ENCODE data around the gene PANK2. TPM values are rescaled to one million over a fixed set of nuclear protein-coding genes. Genes with fewer than 3 reads are reported as not detected.

Gene PANK2
- total RNA-seq, 1 donor from 2014 or later = 41.9 TPM

DNA sequence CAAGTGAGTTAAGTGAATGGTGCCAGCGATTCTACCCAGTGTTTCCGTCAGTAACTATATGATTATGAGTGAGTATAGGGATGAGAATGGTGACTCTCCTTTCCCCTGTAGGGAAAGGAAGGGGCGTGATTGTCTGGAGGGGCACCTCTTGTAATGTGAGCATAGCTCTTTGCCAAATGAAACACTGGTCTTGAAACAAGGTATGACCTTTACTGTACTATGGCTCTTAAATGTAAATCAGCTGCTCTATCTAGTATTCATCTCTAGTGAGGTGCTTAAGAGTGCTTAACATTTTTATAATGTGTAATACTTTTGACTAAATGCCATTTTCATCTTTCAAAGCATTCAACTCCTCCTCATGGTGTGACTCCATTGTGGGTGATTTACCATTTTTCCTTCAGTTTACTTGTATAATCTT is 11.0 kb downstream of the PANK2 start:
- no peaks in the 10 kb centered on the region for H3K36me3 Mint-ChIP-seq (ENCODE audit: unreplicated experiment)
- H3K4me1 Mint-ChIP-seq (ENCODE audit: unreplicated experiment) = peaks cover 67% of the 10 kb centered on the region
- TF ChIP-seq, protein P1, sequence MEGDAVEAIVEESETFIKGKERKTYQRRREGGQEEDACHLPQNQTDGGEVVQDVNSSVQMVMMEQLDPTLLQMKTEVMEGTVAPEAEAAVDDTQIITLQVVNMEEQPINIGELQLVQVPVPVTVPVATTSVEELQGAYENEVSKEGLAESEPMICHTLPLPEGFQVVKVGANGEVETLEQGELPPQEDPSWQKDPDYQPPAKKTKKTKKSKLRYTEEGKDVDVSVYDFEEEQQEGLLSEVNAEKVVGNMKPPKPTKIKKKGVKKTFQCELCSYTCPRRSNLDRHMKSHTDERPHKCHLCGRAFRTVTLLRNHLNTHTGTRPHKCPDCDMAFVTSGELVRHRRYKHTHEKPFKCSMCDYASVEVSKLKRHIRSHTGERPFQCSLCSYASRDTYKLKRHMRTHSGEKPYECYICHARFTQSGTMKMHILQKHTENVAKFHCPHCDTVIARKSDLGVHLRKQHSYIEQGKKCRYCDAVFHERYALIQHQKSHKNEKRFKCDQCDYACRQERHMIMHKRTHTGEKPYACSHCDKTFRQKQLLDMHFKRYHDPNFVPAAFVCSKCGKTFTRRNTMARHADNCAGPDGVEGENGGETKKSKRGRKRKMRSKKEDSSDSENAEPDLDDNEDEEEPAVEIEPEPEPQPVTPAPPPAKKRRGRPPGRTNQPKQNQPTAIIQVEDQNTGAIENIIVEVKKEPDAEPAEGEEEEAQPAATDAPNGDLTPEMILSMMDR (IDR thresholded peaks at IDR 0.05) = no peak
- H3K27me3 Mint-ChIP-seq (ENCODE audit: unreplicated experiment) = no peaks in the 10 kb centered on the region
- no peak for DNase-seq (ENCODE audit: extremely low spot score, unreplicated experiment)
- peak overlapping the region; percentile 58 for H3K27ac Mint-ChIP-seq (ENCODE audit: unreplicated experiment)
- no peaks in the 10 kb centered on the region for H3K9me3 Mint-ChIP-seq (ENCODE audit: unreplicated experiment)
- no peak overlapping the region for H3K4me3 Mint-ChIP-seq (ENCODE audit: unreplicated experiment)

DNA sequence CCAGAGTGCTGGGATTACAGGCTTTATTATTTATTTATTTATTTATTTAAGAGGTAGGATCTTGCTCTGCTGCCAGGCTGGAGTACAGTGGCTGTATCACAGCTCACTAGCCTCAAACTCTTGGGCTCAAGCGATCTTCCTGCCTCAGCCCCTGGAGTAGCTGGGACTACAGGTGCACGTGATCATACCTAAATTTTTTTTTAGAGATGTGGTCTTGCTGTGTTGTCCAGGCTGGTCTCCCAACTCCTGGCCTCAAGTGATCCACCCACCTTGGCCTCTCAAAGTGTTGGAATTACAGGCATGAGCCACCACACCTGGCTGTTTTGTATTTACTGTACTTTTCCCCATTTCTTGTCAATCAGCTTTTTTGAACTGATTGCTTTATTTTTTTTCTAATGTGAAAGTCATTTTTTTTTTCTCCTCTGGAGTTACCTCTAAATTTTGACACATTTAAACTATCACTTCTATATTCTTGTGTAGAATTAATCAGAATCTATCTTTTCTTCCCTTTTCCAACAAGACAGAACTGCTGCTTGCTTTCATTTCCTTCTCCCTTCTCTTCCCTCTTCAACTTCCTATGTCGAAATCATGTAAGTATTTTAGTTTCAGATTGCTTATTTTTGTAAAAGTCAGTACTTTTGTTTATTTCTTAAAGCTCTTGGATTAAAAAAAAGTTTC is 12.0 kb downstream of the PANK2 start:
- no peaks in the 10 kb centered on the region for H3K36me3 Mint-ChIP-seq (ENCODE audit: unreplicated experiment)
- H3K4me3 Mint-ChIP-seq (ENCODE audit: unreplicated experiment) = peak overlapping the region; percentile 41
- no peak for DNase-seq (ENCODE audit: extremely low spot score, unreplicated experiment)
- H3K27ac Mint-ChIP-seq (ENCODE audit: unreplicated experiment) = peak overlapping the region; percentile 72
- peaks cover 65% of the 10 kb centered on the region for H3K4me1 Mint-ChIP-seq (ENCODE audit: unreplicated experiment)
- H3K9me3 Mint-ChIP-seq (ENCODE audit: unreplicated experiment) = no peaks in the 10 kb centered on the region
- TF ChIP-seq, protein P1 (IDR thresholded peaks at IDR 0.05) = no peak
- H3K27me3 Mint-ChIP-seq (ENCODE audit: unreplicated experiment) = no peaks in the 10 kb centered on the region

DNA sequence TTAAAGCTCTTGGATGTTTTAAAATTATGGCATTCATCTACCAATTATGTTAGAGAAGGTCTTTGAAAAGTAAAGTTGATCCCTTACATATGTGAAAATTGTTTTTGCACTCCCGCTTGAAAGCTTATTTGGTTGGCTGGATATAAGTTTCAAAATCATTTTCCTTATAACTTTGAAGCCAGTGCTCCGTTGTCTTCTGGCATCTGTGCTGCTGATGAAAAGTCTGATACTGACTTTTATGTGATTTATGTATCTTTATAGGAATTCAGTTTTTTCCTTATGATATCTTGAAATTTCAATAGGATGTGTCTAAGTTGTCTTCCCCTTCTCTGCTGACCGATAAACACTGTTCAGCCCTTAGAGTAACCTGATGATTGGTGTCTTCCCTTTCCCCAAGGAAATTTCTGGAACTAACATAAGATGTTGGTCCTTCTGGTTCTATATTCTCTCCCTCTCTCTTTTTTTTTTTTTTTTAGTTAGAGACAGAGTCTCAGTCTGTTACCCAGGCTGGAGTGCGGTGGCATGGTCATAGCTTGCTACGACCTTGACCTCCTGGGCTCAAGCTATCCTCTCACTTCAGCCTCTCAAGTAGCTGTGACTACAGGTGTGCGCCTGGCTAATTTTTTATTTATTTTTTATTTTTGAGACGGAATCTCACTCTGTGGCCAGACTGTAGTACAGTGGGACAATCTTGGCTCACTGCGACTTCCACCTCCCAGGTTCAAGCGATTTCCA is 12.7 kb downstream of the PANK2 start:
- Mint-ChIP-seq H3K27me3 (ENCODE audit: unreplicated experiment) (no peaks in the 10 kb centered on the region), H3K4me1 (ENCODE audit: unreplicated experiment) (peaks cover 58% of the 10 kb centered on the region), H3K4me3 (ENCODE audit: unreplicated experiment) (peak overlapping the region; percentile 41), H3K36me3 (ENCODE audit: unreplicated experiment) (no peaks in the 10 kb centered on the region), H3K9me3 (ENCODE audit: unreplicated experiment) (no peaks in the 10 kb centered on the region), H3K27ac (ENCODE audit: unreplicated experiment) (peak overlapping the region; percentile 74)
- TF ChIP-seq, protein P1 (IDR thresholded peaks at IDR 0.05) = no peak
- no peak for DNase-seq (ENCODE audit: extremely low spot score, unreplicated experiment)

DNA sequence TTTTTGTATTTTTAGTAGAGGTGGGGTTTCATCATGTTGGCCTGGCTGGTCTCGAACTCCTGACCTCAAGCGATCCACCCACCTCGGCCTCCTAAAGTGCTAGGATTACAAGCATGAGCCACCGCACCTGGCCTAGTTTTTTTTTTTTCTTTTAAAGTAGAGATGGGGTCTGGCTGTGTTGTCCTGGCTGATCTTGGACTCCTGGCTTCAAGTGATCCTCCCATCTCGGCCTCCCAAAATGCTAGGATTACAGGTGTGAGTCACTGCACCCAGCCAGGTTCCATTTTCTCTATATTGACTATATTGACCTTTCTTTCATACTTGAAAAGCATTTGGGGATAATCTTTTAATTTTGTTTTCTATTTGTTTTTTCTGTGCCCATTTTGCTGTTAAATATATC is 13.3 kb downstream of the PANK2 start:
- TF ChIP-seq, protein P1 (IDR thresholded peaks at IDR 0.05) = no peak
- Mint-ChIP-seq H3K27ac (ENCODE audit: unreplicated experiment) (no peak overlapping the region), H3K9me3 (ENCODE audit: unreplicated experiment) (no peaks in the 10 kb centered on the region), H3K4me3 (ENCODE audit: unreplicated experiment) (no peak overlapping the region), H3K27me3 (ENCODE audit: unreplicated experiment) (no peaks in the 10 kb centered on the region), H3K4me1 (ENCODE audit: unreplicated experiment) (peaks cover 54% of the 10 kb centered on the region), H3K36me3 (ENCODE audit: unreplicated experiment) (no peaks in the 10 kb centered on the region)
- DNase-seq (ENCODE audit: extremely low spot score, unreplicated experiment) = no peak

DNA sequence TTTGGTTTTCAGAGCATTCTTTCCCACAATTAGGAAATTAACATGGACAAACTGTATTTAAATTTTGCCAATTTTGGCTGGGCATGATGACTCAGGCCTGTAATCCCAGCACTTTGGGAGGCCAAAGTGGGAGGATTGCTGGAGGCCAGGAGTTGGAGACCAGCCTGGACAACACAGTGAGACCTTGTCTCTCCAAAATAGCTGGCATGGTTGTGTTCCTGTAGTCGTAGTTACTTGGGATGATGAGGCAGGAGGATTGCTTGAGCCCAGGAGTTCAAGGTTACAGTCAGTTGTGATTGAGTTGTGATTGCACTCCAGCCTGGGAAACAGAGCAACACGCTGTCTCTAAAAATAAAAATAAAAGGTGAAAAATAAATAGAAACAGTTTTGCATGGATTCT is 15.0 kb downstream of the PANK2 start:
- Mint-ChIP-seq H3K4me1 (ENCODE audit: unreplicated experiment) (peaks cover 48% of the 10 kb centered on the region), H3K4me3 (ENCODE audit: unreplicated experiment) (no peak overlapping the region), H3K27ac (ENCODE audit: unreplicated experiment) (peak overlapping the region; percentile 14), H3K36me3 (ENCODE audit: unreplicated experiment) (peaks cover 9% of the 10 kb centered on the region), H3K27me3 (ENCODE audit: unreplicated experiment) (no peaks in the 10 kb centered on the region), H3K9me3 (ENCODE audit: unreplicated experiment) (no peaks in the 10 kb centered on the region)
- TF ChIP-seq, protein P1 (IDR thresholded peaks at IDR 0.05) = no peak
- no peak for DNase-seq (ENCODE audit: extremely low spot score, unreplicated experiment)
